ENCODE data around the gene CD19. TPM values are rescaled to one million over a fixed set of nuclear protein-coding genes. Genes with fewer than 3 reads are reported as not detected.

Gene CD19
- total RNA-seq, 1 donor from 2014 or later: not detected

- DNase-seq (ENCODE audit: low spot score): no peak
- Mint-ChIP-seq H3K4me1 (ENCODE audit: unreplicated experiment) (peaks cover under 1% of the 10 kb centered on the region), H3K27ac (ENCODE audit: unreplicated experiment) (no peak overlapping the region), H3K27me3 (ENCODE audit: unreplicated experiment) (peaks cover 5% of the 10 kb centered on the region), H3K9me3 (ENCODE audit: unreplicated experiment) (no peaks in the 10 kb centered on the region), H3K4me3 (ENCODE audit: unreplicated experiment) (peak overlapping the region; percentile 62), H3K36me3 (ENCODE audit: low read depth, unreplicated experiment) (peaks cover 32% of the 10 kb centered on the region)
- no peak for TF ChIP-seq CTCF (IDR thresholded peaks at IDR 0.05; ENCODE audit: unreplicated experiment)
Observed at GRCh38 chr16:28980929-28981328, 49.2 kb downstream of the CD19 start.

- DNase-seq (ENCODE audit: low spot score): peak; percentile 15
- TF ChIP-seq CTCF (IDR thresholded peaks at IDR 0.05; ENCODE audit: unreplicated experiment): peak; percentile 91
- H3K4me3 Mint-ChIP-seq (ENCODE audit: unreplicated experiment): peak overlapping the region; percentile 73
- peaks cover 32% of the 10 kb centered on the region for H3K36me3 Mint-ChIP-seq (ENCODE audit: low read depth, unreplicated experiment)
- H3K27me3 Mint-ChIP-seq (ENCODE audit: unreplicated experiment): peaks cover 4% of the 10 kb centered on the region
- no peaks in the 10 kb centered on the region for H3K4me1 Mint-ChIP-seq (ENCODE audit: unreplicated experiment)
- no peaks in the 10 kb centered on the region for H3K9me3 Mint-ChIP-seq (ENCODE audit: unreplicated experiment)
- H3K27ac Mint-ChIP-seq (ENCODE audit: unreplicated experiment): no peak overlapping the region
Observed at GRCh38 chr16:28981517-28981916, 49.7 kb downstream of the CD19 start.

GRCh38 chr16:28982418-28982817 lies 50.6 kb downstream of the CD19 start:
- H3K4me1 Mint-ChIP-seq (ENCODE audit: unreplicated experiment): peaks cover 3% of the 10 kb centered on the region
- H3K4me3 Mint-ChIP-seq (ENCODE audit: unreplicated experiment): no peak overlapping the region
- H3K9me3 Mint-ChIP-seq (ENCODE audit: unreplicated experiment): peaks cover 5% of the 10 kb centered on the region
- H3K27ac Mint-ChIP-seq (ENCODE audit: unreplicated experiment): peak overlapping the region; percentile 18
- TF ChIP-seq CTCF (IDR thresholded peaks at IDR 0.05; ENCODE audit: unreplicated experiment): no peak
- H3K27me3 Mint-ChIP-seq (ENCODE audit: unreplicated experiment): peaks cover 6% of the 10 kb centered on the region
- peaks cover 38% of the 10 kb centered on the region for H3K36me3 Mint-ChIP-seq (ENCODE audit: low read depth, unreplicated experiment)
- no peak for DNase-seq (ENCODE audit: low spot score)

- TF ChIP-seq CTCF (IDR thresholded peaks at IDR 0.05; ENCODE audit: unreplicated experiment): no peak
- Mint-ChIP-seq H3K9me3 (ENCODE audit: unreplicated experiment) (peaks cover 6% of the 10 kb centered on the region), H3K36me3 (ENCODE audit: low read depth, unreplicated experiment) (peaks cover 41% of the 10 kb centered on the region), H3K27me3 (ENCODE audit: unreplicated experiment) (peaks cover 6% of the 10 kb centered on the region), H3K4me1 (ENCODE audit: unreplicated experiment) (peaks cover 3% of the 10 kb centered on the region), H3K27ac (ENCODE audit: unreplicated experiment) (peak overlapping the region; percentile 18), H3K4me3 (ENCODE audit: unreplicated experiment) (no peak overlapping the region)
- no peak for DNase-seq (ENCODE audit: low spot score)
Observed at GRCh38 chr16:28982949-28983348, 51.2 kb downstream of the CD19 start.

GRCh38 chr16:28983644-28984043 lies 51.9 kb downstream of the CD19 start:
- Mint-ChIP-seq H3K9me3 (ENCODE audit: unreplicated experiment) (peaks cover 6% of the 10 kb centered on the region), H3K27me3 (ENCODE audit: unreplicated experiment) (peaks cover 6% of the 10 kb centered on the region), H3K4me1 (ENCODE audit: unreplicated experiment) (peaks cover 3% of the 10 kb centered on the region), H3K27ac (ENCODE audit: unreplicated experiment) (no peak overlapping the region), H3K4me3 (ENCODE audit: unreplicated experiment) (no peak overlapping the region), H3K36me3 (ENCODE audit: low read depth, unreplicated experiment) (peaks cover 37% of the 10 kb centered on the region)
- DNase-seq (ENCODE audit: low spot score): no peak
- TF ChIP-seq CTCF (IDR thresholded peaks at IDR 0.05; ENCODE audit: unreplicated experiment): no peak
